Natural killer cell (primary cell): ENCODE results near the gene FOCAD. TPM values are rescaled to one million over a fixed set of nuclear protein-coding genes. Genes with fewer than 3 reads are reported as not detected.
"Not testable (repeated sequence)": the region's sequence is repeated elsewhere in the genome, so short reads cannot be mapped to it uniquely, and the experiment has no call there.

Experiments used
- ATAC-seq, 3 donors: fragments of 150-1000 bp in 2 of 3; fragments of 200-7000 bp in 1 of 3; cut with Tn5 transposase; 1 replicate in 1 of 3; 2 replicates in 2 of 3; pipeline ENCODE4 v1.10.0; 2021; ENCODE audit warnings: mild to moderate bottlenecking in 2 of 3, moderate library complexity in 2 of 3
- DNase-seq, 2 donors: peaks; one replicate each; pipeline versions ENCODE4 v3.0.0 to v3.0.0-alpha.2; 2013 to 2021; ENCODE audit warnings: mixed read lengths in 1 of 2
- H3K27ac ChIP-seq: one replicate; pipeline ENCODE4 v1.5.1; 2013; ENCODE audit warnings: mild to moderate bottlenecking, low read length
- H3K27me3 ChIP-seq: one replicate; pipeline ENCODE4 v1.6.1; 2013; ENCODE audit warnings: low read length; ENCODE audit not compliant: control insufficient read depth, insufficient read depth
- H3K36me3 ChIP-seq: one replicate; pipeline ENCODE4 v1.6.1; 2013; ENCODE audit warnings: low read length; ENCODE audit not compliant: control insufficient read depth, insufficient read depth
- H3K4me1 ChIP-seq: one replicate; pipeline ENCODE4 v1.6.1; 2013; ENCODE audit warnings: low read length; ENCODE audit not compliant: control insufficient read depth, insufficient read depth
- H3K4me3 ChIP-seq: one replicate; pipeline ENCODE4 v1.5.1; 2013; ENCODE audit warnings: low read length
- H3K9me3 ChIP-seq: one replicate; pipeline ENCODE4 v1.6.1; 2013; ENCODE audit warnings: low read length; ENCODE audit not compliant: control insufficient read depth, insufficient read depth
- H3K27ac Mint-ChIP-seq, 2 donors: one replicate each; pipeline ENCODE4 v1.8.0; 2022; ENCODE audit warnings: mild to moderate bottlenecking in 2 of 2, mixed read lengths in 2 of 2, moderate library complexity in 1 of 2
- H3K27me3 Mint-ChIP-seq, 2 donors: one replicate each; pipeline ENCODE4 v1.8.0; 2022; ENCODE audit warnings: low read depth in 2 of 2, mixed read lengths in 2 of 2
- H3K36me3 Mint-ChIP-seq: one replicate; pipeline ENCODE4 v1.8.0; 2022; ENCODE audit warnings: mixed read lengths
- H3K4me1 Mint-ChIP-seq, 2 donors: one replicate each; pipeline ENCODE4 v1.8.0; 2022; ENCODE audit warnings: mixed read lengths in 2 of 2
- H3K4me3 Mint-ChIP-seq: one replicate; pipeline ENCODE4 v1.8.0; 2022; ENCODE audit warnings: mild to moderate bottlenecking, moderate library complexity, mixed read lengths
- H3K9me3 Mint-ChIP-seq, 2 donors: one replicate each; pipeline ENCODE4 v1.8.0; 2022; ENCODE audit warnings: mixed read lengths in 2 of 2
- WGBS: methylation state at CpG from one replicate; pipeline ENCODE4 v1.1.7; 2013; ENCODE audit warnings: missing lambda C conversion rate; ENCODE audit not compliant: insufficient coverage; 5-methylcytosine and 5-hydroxymethylcytosine counted together
- intact Hi-C: fragments of 100-400 bp; cut with micrococcal nuclease; formaldehyde crosslinking; loops from one replicate; pipeline ENCODE4 v1.14.2; 2022
- total RNA-seq, 4 donors: library from RNA; stranded (reverse); fragments of 120-200 nt in 1 of 4; gene quantifications; one replicate each; pipeline versions ENCODE4 v1.2.3 to v1.2.4, GENCODE V29; 2013 to 2022
- TF ChIP-seq, protein P1 (sequence below): fragments of 200-600 bp; IDR thresholded peaks from one replicate; pipeline ENCODE4 v1.8.0; 2022; ENCODE audit warnings: antibody characterized with exemption

The FOCAD gene
- total RNA-seq, 3 donors from 2014 or later (not counting 1 experiment from before 2014, with no cell fraction given): 15.1 to 27.6 (median 18.8) TPM

DNA sequence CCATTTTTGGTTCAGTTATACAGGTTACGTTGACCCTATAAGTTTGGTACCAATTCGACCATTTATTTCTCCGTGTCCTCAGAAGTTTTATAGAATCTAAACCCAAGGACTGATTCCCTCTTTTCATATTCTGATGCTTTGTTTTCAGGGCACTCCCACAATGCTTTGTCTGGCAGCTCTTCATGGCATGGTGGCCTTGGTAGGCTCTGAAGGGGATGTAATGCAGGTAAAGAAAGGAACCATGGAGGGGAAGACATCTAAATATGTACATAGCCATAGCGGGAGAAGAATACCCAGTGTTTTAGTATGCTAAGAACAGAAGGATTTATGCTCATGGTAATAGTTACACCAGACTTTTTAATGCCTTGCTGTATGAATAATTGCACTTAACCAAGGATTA is 264.6 kb downstream of the FOCAD start:
- 93% methylated on average over 3 of the region's 4 CpGs for WGBS
- no peak for DNase-seq
- Histone ChIP-seq H3K27ac (no peak overlapping the region), H3K27me3 (no peaks in the 10 kb centered on the region), H3K9me3 (no peaks in the 10 kb centered on the region), H3K4me3 (no peak overlapping the region), H3K4me1 (no peaks in the 10 kb centered on the region), H3K36me3 (peaks cover 22% of the 10 kb centered on the region)
- no peaks in the 10 kb centered on the region for H3K4me1 Mint-ChIP-seq
- H3K27ac Mint-ChIP-seq: no peak overlapping the region
- no peaks in the 10 kb centered on the region for H3K27me3 Mint-ChIP-seq
- H3K9me3 Mint-ChIP-seq: no peaks in the 10 kb centered on the region
- ATAC-seq: no peak
- H3K36me3 Mint-ChIP-seq: peaks cover 10% of the 10 kb centered on the region
- no peak overlapping the region for H3K4me3 Mint-ChIP-seq
- intact Hi-C loops: loop anchor here (10.0 kb wide), 2 partner anchors 1454 to 1484 kb away; no protein-coding TSS in a partner anchor
- TF ChIP-seq, protein P1, sequence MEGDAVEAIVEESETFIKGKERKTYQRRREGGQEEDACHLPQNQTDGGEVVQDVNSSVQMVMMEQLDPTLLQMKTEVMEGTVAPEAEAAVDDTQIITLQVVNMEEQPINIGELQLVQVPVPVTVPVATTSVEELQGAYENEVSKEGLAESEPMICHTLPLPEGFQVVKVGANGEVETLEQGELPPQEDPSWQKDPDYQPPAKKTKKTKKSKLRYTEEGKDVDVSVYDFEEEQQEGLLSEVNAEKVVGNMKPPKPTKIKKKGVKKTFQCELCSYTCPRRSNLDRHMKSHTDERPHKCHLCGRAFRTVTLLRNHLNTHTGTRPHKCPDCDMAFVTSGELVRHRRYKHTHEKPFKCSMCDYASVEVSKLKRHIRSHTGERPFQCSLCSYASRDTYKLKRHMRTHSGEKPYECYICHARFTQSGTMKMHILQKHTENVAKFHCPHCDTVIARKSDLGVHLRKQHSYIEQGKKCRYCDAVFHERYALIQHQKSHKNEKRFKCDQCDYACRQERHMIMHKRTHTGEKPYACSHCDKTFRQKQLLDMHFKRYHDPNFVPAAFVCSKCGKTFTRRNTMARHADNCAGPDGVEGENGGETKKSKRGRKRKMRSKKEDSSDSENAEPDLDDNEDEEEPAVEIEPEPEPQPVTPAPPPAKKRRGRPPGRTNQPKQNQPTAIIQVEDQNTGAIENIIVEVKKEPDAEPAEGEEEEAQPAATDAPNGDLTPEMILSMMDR: no peak

DNA sequence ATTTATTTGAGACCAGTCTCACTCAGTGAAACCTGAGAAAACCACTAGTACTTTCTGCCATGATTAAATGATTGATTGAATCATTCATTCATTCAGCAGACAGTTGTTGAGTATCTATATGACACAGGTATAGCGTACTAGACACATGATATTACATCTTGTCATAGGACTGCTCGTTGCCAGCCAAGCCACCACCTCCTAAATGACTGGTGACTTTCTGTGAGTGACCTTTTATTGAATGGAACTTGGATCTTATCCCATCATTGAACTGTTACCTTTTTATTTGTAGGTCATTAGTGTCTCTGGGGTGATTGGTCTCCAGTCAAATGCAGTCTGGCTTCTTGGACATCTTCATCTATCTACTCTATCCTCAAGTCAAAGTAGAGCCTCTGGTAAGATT is 266.6 kb downstream of the FOCAD start:
- Mint-ChIP-seq H3K4me3 (no peak overlapping the region), H3K9me3 (no peaks in the 10 kb centered on the region), H3K4me1 (no peaks in the 10 kb centered on the region), H3K27me3 (no peaks in the 10 kb centered on the region), H3K27ac (no peak overlapping the region), H3K36me3 (peaks cover 10% of the 10 kb centered on the region)
- Histone ChIP-seq H3K27ac (no peak overlapping the region), H3K4me3 (no peak overlapping the region), H3K27me3 (no peaks in the 10 kb centered on the region), H3K4me1 (no peaks in the 10 kb centered on the region), H3K9me3 (no peaks in the 10 kb centered on the region), H3K36me3 (peaks cover 22% of the 10 kb centered on the region)
- DNase-seq: no peak
- WGBS: 100% methylated on average over 2 of the region's 2 CpGs
- TF ChIP-seq, protein P1: no peak
- ATAC-seq: no peak
- intact Hi-C loops: no loop called here

DNA sequence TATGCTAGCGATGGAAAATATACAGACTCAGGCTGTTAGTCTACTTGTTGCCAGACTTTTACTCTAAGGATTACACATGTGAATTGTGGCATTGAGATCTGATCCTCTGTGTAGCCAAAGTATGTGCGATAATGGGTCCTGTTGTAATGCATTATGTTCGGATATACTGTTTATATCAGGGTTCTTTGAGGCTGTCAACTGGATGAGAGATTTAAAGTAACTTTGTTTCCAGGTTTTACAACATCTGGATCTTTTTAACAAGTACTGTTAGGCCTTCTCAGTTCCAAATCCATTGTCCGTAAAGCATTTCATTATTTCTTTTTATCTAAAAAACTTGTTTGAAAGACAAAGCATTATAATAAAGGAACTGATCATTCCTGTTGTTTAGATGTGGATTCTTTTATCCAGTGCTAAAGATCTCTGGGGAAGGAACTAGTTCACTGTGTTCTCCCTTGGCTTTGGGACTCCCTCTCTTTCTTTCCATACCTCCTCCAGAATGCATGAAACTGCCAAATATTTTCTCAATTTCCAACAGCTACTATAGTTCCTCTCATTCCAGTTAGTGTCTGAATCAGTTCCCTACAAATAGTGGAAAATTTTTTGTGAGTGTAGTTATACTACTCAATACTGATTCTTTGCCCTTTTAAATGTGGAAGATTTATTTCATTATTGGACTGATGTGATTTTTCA is 278.6 kb downstream of the FOCAD start:
- H3K27me3 ChIP-seq: no peaks in the 10 kb centered on the region
- H3K9me3 Mint-ChIP-seq: no peaks in the 10 kb centered on the region
- H3K9me3 ChIP-seq: no peaks in the 10 kb centered on the region
- H3K4me3 Mint-ChIP-seq: no peak overlapping the region
- H3K27me3 Mint-ChIP-seq: no peaks in the 10 kb centered on the region
- TF ChIP-seq, protein P1: no peak
- no peaks in the 10 kb centered on the region for H3K4me1 ChIP-seq
- 95% methylated on average over 3 of the region's 4 CpGs for WGBS
- no peak for DNase-seq
- H3K36me3 Mint-ChIP-seq: no peaks in the 10 kb centered on the region
- H3K36me3 ChIP-seq: no peaks in the 10 kb centered on the region
- no peak overlapping the region for H3K27ac Mint-ChIP-seq
- no peak for ATAC-seq
- no peak overlapping the region for H3K4me3 ChIP-seq
- intact Hi-C loops: no loop called here
- no peak overlapping the region for H3K27ac ChIP-seq
- no peaks in the 10 kb centered on the region for H3K4me1 Mint-ChIP-seq

DNA sequence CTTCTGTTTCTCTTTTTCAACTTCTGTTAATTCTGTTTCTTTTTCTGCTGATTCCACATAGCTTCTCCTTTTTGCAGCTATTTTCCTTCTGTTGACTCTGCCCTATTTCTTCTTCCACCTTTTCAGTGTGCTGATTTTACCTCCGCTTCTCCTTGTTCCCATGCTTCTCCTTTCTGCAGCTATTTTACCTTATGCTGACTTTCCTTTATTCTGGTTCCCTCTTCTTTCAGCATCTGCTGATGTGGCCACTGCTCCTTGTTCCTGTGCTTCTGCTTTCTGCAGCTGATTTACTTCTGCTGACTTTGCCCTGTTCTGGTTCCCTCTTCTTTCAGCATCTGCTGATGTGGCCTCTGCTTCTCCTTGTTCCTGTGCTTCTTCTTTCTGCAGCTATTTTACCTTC is 288.6 kb downstream of the FOCAD start:
- Mint-ChIP-seq H3K4me1 (no peaks in the 10 kb centered on the region), H3K9me3 (no peaks in the 10 kb centered on the region), H3K4me3 (no peak overlapping the region), H3K27me3 (no peaks in the 10 kb centered on the region), H3K36me3 (no peaks in the 10 kb centered on the region), H3K27ac (no peak overlapping the region)
- H3K27me3 ChIP-seq: no peaks in the 10 kb centered on the region
- H3K36me3 ChIP-seq: peaks cover 9% of the 10 kb centered on the region
- WGBS: 93% methylated on average over 1 of the region's 1 CpG
- no peak overlapping the region for H3K4me3 ChIP-seq
- H3K9me3 ChIP-seq: no peaks in the 10 kb centered on the region
- intact Hi-C loops: no loop called here
- H3K4me1 ChIP-seq: no peaks in the 10 kb centered on the region
- no peak for DNase-seq
- H3K27ac ChIP-seq: no peak overlapping the region
- no peak for ATAC-seq
- TF ChIP-seq, protein P1: no peak

DNA sequence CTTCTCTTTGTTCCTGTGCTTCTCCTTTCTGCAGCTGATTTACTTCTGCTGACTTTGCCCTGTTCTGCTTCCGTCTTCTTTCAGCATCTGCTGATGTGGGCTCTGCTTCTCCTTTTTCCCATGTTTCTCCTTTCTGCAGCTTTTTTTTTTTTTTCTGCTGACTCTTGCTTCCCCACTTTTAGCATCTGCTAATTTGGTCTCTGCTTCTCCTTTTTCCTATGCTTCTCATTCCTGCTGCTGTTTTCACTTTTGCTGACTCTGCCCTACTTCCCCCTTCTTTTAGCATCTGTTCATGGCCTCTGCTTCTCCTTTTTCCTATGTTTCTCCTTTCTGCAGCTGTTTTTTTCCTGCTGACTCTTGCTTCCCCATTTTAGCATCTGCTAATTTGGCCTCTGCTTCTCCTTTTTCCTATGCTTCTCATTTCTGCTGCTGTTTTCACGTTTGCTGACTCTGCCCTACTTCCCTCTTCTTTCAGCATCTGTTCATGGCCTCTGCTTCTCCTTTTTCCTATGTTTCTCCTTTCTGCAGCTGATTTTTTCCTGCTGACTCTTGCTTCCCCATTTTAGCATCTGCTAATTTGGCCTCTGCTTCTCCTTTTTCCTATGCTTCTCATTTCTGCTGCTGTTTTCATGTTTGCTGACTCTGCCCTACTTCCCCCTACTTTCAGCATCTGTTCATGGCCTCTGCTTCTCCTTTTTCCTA is 289.3 kb downstream of the FOCAD start:
- H3K27me3 Mint-ChIP-seq, H3K27ac Mint-ChIP-seq, H3K36me3 Mint-ChIP-seq, DNase-seq, H3K4me1 ChIP-seq, H3K27me3 ChIP-seq, H3K9me3 Mint-ChIP-seq, H3K36me3 ChIP-seq, ATAC-seq, H3K9me3 ChIP-seq, H3K4me1 Mint-ChIP-seq, H3K4me3 ChIP-seq, intact Hi-C loops, H3K4me3 Mint-ChIP-seq: not testable (repeated sequence)
- WGBS: 59% methylated on average over 2 of the region's 2 CpGs
- peak overlapping the region; percentile 14 for H3K27ac ChIP-seq
